ENCODE results near the gene TMEM222.
"Not testable (repeated sequence)": the region's sequence is repeated elsewhere in the genome, so short reads cannot be mapped to it uniquely, and the experiment has no call there.

The TMEM222 gene

GRCh38 chr1:27380766-27381733, 59.1 kb downstream of the TMEM222 start:
- DNase-seq: no peak

- DNase-seq: no peak
Measured at GRCh38 chr1:27381969-27382762, 60.2 kb downstream of the TMEM222 start.

- peak; percentile 63 to 66 for DNase-seq
Measured at GRCh38 chr1:27383039-27383605, 61.2 kb downstream of the TMEM222 start, which contains the start of gene CD164L2. TSS of gene CD164L2 (minus strand) at chr1:27383333. CDS start at chr1:27383239, 94 bp downstream.

- no peak for DNase-seq
Measured at GRCh38 chr1:27383661-27384060, 61.7 kb downstream of the TMEM222 start.

GRCh38 chr1:27384797-27385196, 62.8 kb downstream of the TMEM222 start:
- DNase-seq: not testable (repeated sequence)
